Stimulated activated CD8-positive, alpha-beta memory T cell treated with anti-CD3 and anti-CD28 coated beads, Interleukin-12 subunit alpha, Interleukin-12 subunit beta, amount 100 ng/mL, for 24 hours (primary cell): ENCODE data around the gene ATF3.
A peak's percentile ranks its signal among the peaks of the same experiment; 100 is the strongest.
"Not testable (repeated sequence)": the region's sequence is repeated elsewhere in the genome, so short reads cannot be mapped to it uniquely, and the experiment has no call there.

Experiments used
- DNase-seq: peaks from one replicate; pipeline ENCODE4 v3.0.0-alpha.2; 2020; ENCODE audit errors: extremely low read depth

ATF3 gene

DNA sequence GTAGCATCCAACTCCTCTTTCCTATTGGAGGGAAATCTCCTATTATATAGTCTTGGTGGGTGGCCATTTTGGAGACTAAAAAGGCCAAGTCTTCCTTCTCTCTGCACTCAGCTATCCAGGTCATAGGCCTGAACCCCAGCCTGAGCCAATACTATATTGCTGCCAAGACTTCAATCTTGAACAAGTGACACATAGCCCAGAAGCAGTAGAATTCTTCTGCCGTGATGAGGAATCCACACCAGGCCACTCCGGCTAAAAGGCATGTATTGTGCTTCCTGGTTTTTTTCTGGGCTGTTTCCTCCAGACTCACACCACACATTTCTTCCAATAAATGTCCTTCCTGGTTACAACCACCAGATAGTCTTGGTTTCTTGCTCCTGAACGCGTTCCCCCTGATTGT lies 43.0 kb downstream of the ATF3 start:
- no peak for DNase-seq

DNA sequence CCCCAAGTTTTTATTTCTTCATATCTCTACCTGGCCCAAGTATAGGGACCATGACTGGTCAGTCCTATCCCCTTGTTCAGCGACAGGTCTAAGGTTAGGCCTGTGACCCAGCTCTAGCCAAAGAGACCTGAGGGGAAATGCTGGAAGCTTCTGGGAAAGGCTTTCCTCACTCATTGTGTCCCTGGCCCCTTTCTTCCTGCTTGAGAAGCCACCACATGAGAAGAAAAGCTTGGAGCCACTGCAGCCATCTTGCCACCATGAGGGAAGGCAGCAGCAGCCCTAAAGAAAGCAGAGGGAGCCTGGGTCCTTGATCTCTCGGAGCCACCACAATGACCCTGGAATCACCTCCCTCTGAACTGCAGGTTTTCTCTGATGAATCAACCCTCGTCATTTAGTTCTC lies 43.4 kb downstream of the ATF3 start:
- DNase-seq: no peak

DNA sequence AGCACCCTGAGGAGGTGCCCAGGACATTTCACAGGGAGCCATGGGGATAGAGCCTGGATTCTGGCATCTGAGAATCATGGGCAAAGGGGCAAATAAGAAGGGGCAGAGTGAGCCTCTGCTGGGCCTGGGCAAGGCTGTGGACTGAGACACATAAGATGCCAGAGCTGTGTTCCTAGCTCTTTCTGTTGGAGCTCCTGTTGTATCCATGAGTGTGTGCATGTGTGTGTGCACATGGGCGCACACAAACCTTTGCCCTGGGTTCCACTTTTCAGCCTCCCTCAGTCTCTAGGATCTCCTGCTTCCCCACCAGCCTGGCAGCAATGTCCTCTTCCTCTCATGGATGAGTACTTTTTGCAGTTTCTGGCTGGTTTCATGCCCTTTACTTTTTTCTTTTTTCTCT lies 44.0 kb downstream of the ATF3 start:
- DNase-seq: no peak

DNA sequence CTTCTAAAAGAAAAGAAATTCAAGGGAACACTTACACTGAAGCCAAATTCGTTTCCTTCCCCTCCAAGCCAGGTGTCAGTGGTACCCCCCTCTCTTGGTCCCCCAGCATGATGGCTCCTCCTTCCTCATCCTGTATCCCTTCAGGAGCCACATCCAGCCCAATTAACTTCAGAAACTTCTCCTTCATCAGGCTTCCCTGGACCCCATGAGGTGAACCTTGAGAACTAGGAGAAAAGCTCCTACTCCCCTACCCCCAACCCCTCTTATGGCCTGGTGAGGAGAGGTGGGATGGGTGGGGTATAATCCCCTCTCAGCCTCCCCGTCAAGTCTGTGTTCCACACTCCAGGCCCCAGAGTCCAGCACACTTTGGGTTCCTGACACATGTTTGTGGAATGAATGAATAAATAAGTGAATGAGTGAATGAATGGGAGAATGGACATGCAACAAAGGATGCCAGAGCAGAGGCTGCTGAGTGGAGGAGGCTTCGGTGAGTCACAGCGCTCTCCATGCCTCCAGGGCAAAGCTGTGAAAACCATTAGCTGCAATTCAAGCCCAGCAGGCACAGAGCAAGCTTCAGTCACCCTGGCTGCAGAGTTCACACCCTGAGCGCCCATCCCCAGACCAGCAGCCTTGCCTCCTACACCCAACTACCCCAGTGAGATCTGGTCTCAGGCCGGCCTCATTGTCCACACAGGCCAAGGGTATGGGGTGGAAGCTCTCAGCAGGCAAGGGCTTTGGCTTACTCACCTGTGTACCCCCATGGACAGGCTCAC lies 47.3 kb downstream of the ATF3 start:
- DNase-seq: no peak

DNA sequence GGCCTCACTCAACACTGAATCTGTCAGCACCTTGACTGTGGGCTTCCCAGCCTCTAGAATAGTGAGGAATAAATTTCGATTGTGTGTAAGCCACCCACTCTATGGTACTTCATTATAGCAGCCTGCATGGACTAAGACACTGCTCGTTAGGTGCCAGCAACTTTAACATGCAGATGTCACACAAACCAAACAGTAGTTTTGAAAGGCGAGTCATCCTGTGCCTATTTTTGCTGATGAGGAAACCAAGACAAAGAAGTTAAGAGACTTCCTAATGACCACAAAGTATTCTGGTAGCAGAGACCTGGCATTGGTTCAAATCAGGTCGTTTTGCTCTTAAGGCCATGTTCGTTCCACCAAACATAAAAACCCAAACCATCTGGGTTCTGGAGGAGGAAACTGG lies 48.2 kb downstream of the ATF3 start:
- DNase-seq: no peak

DNA sequence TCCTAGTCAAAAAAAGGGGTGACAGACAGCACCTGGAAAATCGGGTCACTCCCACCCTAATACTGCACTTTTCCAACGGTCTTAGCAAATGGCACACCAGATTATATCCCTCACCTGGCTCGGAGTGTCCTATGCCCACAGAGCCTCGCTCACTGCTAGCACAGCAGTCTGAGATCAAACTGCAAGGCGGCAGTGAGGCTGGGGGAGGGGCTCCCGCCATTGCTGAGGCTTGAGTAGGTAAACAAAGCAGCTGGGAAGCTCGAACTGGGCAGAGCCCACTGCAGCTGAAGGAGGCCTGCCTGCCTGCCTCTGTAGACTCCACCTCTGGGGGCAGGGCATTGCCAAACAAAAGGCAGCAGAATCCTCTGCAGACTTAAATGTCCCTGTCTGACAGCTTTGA lies 49.7 kb downstream of the ATF3 start:
- DNase-seq: not testable (repeated sequence)

DNA sequence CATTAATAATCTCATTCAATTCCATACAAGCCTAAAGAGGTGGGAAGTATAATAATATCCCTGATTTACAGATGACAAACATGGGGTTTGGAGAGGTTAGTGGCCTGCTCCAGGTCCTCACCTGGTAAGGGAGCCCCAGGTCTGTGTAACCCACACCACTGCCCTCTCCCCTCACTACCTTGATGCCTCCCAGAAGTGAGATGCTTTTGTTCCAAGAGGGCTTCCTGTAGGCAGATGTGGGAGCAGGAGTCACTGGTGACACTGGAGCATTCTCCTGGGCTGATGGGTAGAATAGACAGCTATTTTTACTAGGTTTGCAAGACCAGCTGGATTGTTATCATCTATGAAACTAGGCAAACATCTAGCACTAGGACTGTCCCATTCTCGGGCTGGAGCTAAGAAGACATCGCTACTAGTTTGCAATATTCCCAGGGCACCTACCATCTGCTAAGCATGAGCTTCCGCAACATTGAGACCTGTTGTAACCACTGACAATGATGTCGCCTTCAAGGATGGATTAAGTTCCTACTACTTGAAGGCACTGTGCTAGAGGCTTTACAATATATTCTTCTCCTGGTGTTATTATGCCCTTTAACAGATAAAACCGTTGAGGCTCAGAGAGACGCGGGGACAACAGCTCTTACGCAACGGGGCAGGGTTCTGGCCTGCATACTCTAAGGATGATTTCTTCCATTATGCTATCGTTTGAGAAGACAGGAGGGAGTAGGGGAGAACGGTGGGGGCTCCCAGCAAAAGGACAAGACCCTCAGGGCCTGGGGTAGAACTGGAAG lies 56.0 kb downstream of the ATF3 start:
- no peak for DNase-seq

DNA sequence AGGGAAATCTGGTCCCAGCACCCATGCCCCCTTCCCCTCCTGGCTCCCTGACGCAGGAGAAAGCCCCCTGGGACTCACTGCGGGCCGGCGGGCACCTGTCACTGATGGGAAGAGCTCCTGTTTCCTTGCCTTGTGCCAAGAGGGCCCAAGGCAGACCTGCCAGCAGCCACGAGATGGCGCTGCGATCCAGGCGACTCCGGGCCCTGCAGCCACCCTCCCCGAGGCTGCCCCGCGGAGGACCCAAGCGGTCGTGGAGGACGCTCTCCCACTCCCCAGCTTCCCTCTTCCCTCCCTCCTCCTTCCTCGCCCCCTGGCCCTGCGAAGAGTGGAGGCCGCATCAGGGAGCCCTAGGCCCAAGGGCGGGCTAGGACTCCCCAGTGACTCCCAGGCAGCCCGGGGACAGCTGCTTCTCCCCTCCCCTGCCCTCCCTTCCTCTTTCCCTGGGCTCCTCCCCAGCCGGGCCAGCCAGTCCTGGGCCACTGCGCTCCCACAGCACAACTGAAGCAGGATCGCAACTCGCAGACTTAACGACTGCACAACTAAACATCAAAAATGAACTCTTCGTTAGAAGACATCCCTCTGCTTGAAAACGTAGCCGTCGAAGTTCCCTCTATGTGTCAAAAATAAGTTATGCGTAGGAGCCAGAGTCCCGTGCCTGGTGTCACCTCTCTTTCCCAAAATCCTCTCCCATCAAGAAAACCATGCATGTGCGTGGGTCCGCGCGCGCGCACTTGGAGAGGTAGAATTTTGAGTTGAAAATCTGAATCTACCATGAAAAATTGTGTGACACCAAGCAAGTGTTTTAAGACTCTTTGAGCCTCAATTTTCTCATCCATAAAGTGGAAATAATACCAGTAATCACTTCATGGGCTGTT lies 56.9 kb downstream of the ATF3 start:
- DNase-seq: peak; percentile 60

DNA sequence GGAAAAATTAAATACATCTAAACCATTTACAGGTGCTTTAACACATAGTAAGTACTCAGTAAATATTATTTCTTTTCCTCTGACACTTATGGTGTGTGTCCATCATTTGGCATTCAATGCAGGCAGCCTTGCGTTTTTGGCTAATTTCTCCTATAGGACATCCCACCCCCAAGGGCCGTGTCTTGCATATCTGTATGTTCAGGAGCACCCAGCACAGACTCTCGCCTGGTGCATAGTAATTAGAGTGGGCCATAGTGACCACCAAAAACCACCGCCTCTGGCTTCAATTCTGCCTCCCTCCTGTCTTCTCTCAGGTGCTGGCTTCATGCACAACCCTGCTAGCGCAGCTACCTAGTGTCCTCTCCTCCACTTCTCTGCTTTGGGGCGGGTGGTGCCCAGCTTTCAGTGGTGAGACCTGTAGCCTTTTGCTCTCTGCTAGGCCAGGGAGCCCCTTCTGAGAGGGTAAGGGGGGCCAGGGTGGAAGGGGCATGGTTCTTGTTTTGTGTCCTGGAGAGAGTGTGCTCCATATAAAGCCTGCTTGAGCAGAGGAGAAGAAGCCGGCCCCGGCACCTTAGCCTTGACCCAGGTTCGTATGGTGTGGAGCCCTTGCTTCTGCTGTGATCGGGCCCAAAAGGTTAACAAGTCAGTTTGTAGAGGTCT lies 57.7 kb downstream of the ATF3 start:
- DNase-seq: no peak

DNA sequence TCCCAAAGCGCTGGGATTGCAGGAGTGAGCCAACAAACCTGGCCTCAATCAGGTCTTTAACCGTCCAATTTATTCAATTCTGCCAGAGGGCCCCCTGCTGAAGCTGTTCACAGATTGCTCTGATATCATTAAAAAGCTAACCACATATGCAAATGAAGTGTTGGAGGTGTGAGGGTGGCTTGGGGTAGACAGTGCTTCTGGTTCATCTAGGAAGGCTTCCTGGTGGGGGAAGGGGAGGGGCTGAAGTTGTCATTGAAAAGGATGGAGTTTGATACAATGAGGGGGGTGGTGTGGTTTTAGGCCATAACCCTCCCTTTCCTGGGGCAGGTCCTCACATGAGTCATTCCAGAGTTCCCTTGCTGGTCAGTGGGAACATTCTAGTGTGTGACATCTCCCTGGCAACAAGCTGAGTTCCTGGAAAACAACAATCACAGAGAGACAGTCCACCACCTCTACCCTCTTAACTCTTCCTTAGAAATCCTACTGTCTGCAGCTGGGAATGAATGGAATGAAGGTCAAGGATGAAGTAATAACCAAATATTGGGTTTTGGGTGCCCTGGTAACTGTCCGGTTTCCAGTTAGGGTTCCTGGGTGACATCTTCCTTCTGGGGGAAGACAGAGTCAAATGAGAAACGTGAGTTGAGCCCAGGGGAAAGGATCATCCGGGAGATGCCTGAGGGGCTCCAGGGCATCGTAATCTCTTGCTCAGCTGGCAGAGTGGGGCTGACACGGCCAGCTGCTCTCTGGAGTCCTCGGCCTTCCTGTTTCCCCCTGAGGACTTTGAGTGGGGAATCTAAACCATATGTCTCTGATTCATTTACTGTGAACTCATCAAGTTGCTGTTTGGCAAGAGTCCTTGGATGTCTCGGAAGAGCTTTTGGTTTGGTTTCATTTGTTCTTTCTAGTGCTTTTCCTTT lies 58.9 kb downstream of the ATF3 start:
- DNase-seq: no peak

DNA sequence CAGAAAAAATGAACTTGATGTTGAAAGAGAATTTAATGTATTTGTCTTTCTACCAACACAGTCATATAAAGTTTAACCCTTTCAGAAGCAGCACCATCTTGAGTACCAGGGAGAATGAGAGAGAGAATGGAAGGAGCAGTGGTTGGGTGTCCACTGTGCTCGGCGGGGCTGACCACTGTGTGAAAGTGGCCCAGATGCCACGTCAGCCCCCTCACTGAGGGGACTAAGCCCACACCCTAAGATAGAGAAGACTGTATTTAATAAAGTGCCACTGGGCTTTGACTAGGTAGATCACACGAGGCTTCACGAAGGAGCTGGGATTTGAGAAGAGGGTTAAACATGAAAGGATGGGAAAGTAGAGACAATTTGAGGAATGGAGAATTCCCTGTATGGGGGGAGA lies 59.9 kb downstream of the ATF3 start:
- DNase-seq: no peak

DNA sequence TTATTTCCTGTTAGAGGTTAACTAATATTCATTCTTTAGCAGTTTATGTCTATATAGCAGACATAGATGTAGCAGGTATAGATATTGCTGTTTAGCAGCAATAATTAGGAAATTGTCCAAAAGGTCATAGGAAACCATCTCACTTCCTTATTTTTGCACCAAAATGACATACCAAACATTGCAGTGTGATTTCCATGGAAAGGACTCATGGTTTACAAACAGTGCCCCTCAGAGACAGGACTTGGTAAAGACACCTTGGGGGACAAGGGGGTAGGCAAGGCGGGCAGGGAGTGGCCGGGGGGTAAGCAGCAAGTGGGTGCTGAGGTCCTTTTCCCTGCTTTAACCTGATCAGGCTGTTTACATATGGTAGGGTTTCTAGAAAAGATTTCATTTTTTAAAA lies 60.5 kb downstream of the ATF3 start:
- no peak for DNase-seq

DNA sequence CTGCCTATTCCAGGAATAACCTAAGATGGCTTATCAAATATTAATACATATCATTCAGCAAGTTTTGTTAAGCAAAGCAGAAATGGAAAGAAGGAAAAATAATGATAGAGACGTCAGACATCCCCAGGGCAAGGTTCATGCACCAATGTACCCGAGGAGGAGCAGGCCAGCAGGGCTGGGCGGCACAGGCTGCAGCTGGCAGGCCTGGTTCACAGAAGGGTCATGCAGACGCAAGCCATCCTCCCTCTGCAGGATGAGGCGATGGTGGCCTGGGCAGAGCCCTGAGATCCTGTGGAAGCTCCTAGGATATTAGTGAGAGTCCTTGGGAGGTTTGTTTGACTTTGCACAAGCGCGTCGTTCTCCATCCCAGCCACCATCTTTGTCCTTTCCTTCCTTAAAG lies 61.0 kb downstream of the ATF3 start:
- DNase-seq: no peak

DNA sequence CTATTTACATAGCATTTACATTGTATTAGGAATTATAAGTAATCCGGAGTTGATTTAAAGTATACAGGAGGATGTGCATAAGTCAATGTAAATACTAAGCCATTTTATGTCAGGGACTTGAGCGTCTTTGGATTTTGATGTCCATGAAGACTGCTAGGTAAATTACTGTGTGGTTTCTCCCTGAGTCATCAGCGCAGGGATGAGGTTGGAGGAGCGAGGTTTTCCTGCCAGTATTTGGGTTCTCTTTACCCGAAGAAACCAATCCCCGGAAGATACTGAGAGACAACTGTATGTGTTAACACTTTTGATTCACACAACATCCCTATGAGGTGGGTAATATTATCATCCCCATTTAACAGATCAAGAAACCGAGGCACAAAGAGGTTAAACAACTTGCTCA lies 61.7 kb downstream of the ATF3 start:
- DNase-seq: no peak
